ENCODE measurements around the gene CRTAP.

DNA sequence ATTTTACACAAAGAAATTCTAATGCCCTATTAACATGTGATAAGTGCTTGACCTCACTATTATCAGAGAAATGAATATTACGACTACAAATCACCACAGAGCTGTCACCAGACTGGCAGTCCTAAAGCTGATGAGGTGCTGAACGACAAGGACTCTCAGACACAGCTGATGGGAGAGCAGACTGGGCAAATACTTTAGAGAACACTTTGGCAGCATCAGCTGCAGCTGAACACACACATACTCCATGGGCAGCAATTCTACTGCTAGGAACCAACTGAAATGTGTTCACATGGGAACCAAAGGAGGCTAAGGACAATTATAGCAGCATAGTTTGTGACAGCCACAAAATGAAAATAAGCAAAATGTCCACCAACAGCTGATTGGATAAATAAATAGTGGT is 59.3 kb downstream of the CRTAP start:
- TF ChIP-seq, protein P1, sequence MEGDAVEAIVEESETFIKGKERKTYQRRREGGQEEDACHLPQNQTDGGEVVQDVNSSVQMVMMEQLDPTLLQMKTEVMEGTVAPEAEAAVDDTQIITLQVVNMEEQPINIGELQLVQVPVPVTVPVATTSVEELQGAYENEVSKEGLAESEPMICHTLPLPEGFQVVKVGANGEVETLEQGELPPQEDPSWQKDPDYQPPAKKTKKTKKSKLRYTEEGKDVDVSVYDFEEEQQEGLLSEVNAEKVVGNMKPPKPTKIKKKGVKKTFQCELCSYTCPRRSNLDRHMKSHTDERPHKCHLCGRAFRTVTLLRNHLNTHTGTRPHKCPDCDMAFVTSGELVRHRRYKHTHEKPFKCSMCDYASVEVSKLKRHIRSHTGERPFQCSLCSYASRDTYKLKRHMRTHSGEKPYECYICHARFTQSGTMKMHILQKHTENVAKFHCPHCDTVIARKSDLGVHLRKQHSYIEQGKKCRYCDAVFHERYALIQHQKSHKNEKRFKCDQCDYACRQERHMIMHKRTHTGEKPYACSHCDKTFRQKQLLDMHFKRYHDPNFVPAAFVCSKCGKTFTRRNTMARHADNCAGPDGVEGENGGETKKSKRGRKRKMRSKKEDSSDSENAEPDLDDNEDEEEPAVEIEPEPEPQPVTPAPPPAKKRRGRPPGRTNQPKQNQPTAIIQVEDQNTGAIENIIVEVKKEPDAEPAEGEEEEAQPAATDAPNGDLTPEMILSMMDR (IDR thresholded peaks at IDR 0.05): no peak
- TF ChIP-seq POLR2A (IDR thresholded peaks at IDR 0.05): no peak

Measured in testis (tissue), 2 donors.